Bone marrow (tissue), 2 donors: ENCODE results near the gene LAGE3.
"Not testable (repeated sequence)": the region's sequence is repeated elsewhere in the genome, so short reads cannot be mapped to it uniquely, and the experiment has no call there.

Source experiments
- DNase-seq, 2 donors: peaks; one replicate each; lab custom pipeline; 2025; lab: John Stamatoyannopoulos, UW

The LAGE3 gene

GRCh38 chrX:154502098-154502497 is 23.0 kb upstream of the LAGE3 start:
- no peak for DNase-seq

DNA sequence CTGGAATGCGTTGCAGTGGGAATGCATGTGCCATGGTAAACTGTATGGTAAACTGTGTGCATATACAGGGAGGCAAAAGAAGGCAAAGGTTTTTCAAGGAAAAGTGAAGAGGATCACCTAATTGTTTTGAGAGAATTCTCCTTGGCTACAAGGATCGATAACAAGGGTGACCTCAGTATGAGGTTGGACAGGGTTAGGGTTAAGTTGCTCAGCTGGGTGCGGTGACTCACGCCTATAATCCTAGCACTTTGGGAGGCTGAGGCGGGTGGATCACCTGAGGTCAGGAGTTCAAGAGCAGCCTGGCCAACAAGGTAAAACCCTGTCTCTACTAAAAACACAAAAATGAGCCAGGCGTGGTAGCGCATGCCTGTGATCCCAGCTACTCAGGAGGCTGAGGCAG is 22.3 kb upstream of the LAGE3 start:
- DNase-seq, result not testable (repeated sequence)

DNA sequence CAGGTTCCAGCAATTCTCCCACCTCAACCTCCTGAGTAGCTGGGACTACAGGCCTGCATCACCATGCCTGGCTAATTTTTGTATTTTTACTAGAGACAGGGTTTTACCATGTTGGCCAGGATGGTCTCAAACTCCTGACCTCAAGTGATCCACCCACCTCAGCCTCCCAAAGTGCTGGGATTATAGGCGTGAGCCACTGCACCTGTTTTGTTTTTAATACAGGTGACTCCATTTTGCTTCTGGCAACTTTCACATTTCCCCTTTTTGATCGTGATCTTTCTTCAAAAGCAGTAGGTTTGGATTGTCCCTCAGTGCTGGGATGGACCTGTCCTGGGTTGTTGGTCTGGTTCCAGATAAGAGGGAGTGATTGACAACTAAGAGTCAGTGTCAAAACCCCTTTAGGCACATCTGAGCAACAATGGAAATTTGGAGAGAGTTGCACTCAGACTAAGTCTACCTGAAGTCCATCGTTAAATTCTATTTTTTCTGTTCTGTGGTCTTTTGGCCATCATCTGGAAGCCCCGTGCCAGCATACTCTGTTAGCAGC is 17.6 kb upstream of the LAGE3 start:
- DNase-seq, result not testable (repeated sequence)

DNA sequence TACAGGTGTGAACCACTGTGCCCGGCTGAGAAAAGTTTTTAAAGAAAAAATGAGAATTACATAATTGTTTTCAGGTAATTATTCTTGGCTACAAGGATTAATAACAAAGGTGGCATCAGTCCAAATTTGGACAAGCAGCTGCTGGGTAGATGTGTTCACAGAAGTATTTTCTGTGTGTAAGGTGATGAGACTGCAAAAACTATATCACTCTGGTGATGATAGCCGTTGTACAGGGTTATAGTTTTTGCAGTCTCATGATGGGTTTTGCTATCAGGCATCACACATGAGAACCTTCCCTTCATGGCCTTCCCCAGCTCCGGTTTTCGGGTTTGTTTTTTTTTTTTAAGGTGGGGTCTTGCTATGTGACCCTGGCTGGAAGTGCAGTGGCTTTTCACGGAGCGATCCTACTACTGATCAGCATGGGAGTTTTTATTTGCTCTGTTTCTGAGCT is 16.4 kb upstream of the LAGE3 start:
- no peak for DNase-seq

DNA sequence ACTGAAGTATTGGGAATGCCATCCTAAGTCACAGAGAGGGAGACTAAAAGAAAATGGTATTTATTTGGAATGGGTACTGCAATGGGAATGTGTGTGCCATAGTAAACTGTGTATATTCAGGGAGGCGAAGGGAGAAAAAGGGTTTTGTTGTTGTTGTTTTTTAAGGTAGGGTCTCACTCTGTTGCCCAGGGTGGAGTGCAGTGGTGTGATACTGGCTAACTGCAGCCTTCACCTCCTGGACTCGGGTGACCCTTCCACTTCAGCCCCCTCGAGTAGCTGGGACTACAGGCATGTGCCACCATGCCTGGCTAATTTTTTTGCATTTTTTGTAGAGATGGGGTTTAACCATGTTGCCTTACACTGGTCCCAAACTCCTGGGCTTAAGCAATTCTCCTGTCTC is 15.6 kb upstream of the LAGE3 start:
- DNase-seq, result no peak

DNA sequence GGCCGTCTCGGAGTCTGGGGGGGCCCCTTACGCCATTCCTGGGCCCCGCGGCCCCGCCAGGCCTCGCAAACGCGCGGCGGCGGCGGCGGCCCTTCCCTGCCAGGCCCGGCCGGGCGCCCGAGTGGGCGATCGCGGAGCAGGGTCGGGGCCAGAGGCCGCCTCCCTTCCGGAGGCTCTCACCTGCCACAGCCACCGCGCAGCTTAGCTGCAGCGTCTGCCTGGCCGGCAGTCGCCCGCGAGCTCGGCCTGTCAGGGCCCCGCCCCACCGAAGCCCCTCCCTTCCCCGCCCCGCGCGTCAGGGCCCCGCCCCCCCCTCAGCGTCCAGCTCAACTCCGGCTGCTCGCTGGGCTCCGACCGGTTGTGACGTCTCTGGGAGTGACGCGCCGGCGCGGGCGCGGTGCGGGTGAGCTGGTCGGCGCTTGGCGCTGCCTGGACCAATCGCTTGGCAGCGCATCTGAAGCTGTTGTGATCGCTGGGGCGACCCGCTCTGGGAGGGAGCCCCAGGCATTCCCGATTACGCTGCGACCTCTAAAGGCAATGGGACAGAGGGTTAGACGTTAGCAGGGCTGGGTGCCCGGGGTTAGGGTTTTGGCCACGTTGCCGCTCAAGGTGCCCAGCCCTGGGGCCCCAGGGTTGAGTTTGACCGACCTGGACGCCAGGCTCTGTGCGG is 11.5 kb upstream of the LAGE3 start, which contains the start of gene SLC10A3:
SLC10A3 (minus strand) TSS at position 216 of the 670 bp plus-strand sequence. CDS start 1,689 bp downstream, outside the sequence.
- DNase-seq, result peak; percentile 61 to 67

GRCh38 chrX:154490021-154490413 is 10.9 kb upstream of the LAGE3 start:
- peak in 1 of 2 donors; percentile 22 for DNase-seq

DNA sequence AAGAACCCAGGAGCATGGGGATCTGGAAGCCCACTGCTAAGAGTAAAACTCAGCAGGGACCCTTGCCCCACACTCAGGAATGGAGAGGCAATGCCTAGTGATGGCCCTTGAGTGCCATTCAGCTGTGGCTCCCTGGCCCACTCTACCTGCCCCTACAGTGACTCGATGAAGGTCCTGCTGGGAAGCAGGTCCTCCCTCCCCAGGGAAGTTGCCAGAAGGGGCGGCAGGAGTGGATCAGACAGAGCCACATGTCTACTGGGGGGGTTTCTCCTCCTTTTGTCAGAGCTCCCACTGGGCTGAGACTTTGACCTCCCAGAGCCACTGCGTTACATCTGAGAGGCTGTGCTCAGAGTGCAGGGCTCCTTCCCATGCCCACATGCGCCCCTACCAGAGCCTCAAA is 10.1 kb upstream of the LAGE3 start:
- DNase-seq, result no peak

DNA sequence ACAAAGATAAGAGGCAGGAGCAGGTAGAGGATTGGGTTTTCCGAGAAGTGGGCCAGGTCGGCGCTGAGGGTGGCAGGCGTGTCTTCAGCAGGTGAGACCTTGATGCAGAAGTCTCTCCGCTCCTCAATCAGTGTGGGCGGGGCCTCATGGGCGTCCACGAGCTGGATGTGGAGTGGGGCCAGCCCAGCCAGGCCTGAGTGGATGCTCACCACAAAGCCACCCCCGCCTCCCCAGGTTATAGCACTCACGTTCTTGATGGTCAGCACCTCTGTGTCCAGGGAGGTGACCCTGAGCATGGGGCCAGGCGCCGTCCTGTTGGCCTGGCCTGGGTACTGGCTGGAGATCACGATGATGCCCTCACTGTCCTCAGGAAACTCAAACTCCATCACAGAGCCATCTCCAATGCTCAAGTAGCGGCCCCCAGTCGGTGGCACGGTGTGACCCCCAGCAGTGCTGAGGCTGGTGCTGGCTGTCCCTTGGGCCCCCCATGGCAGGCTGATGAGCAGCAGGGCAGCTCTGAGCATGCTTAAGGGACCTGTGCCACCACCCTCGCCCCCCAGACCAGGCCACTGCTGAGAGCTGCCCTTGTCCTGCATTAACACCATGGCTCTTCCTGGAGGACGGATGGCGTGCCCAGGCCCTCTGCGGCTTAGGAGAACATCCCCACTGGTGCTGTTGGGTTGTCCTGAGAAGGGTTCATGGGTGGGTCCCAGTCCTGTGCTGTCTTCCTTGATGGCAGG is 9.4 kb upstream of the LAGE3 start:
- no peak for DNase-seq

DNA sequence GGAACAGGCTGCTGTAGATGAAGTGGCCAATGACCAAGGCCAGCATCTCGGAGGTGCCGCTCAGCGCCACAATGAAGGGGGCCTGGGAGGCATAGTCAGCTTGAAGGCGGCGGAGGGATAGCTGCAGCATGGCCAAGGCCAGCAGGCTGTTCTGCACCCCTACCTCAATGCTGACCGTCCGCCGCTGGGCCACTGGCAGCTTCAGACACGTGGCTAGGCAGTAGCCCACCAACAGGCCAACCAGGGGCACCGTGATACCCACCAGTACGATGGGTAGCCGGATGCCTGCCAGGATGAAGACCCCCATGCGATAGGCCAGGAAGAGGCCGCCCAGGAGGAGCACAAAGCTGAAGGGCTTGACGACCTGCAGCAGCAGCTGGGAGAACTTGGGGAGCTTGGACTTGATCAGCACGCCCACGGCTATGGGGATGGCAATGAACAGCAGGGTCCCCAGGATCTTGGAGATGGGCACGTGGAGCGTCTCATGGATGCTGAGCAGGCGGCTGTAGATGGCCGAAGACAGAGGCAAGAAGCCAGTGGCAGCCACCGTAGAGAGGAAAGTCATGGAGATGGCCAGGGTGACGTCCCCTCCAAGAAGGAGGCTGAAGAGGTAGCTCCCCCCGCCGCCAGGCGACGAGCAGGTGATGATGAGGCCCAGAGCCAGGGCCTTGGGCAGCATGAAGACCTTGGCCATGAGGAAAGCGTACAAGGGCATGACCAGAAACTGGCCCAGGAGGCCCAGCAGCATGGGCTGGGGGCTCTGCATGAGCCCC is 8.6 kb upstream of the LAGE3 start:
- DNase-seq, result no peak

DNA sequence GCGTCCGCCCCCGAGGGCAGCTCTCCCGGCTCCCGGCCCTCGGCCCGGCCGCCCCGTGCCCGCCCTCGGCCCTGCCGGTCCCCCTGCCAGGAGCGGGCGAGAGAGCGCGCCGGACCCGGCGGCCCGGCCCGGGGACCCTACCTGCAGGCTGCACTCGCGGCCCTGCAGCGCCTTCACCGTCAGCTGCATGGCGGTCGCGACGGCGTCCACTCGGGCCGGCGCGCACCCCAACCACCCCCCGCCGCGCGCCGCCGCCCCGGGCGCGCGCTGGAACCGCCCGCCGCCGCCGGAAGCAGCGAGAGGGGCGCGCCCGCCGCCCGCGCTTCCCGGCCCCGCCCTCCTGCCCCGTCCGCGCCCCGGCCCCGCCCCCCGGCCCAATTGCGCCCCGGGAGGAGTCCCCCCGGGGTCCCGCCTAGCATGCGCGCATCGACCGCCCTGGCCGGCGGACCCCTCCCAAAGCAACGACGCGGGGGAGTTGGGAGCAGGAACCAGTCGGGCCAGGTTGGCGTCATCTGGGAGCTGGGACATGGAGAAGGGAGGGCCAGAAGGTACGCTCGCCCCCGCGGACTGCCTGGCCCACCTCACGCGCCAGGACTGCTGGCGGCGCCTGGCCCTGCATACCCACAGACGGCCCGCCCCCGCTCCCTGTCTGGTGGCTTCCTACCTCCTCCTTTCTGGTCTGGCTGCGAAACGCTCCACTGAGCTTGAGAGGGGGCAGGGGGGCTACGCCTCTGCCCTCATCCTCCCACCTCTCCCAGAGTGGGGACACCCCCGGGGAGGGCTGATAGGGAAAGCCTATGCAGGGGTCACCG is 7.5 kb upstream of the LAGE3 start, which contains the start of gene UBL4A:
UBL4A (minus strand) TSS at position 220 of the 812 bp plus-strand sequence; CDS start at position 189, 31 bp downstream.
- DNase-seq, result peak in 1 of 2 donors; percentile 10

DNA sequence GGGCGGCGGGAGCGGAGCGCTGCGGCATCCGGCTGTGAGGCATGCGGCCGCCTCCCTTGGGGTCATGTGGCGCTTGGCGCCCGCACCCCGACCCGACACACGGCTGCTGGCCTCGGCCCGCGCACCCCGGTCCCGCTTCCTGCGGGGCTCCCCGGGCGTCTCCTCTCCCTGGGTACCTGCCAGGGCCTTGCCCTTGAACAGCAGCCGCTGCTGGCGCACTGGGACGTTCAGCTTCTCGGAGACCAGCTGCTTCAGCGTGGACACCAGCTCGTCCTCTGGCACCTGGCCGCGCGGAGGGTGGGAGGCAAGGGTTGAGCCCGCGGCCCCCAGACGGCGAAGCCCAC is 6.9 kb upstream of the LAGE3 start:
- peak in 1 of 2 donors; percentile 10 for DNase-seq

GRCh38 chrX:154485150-154486051 is 6.3 kb upstream of the LAGE3 start:
- no peak for DNase-seq

- peak in 1 of 2 donors; percentile 1 for DNase-seq
These were observed 5.4 kb upstream of the LAGE3 start for GRCh38 chrX:154484255-154485149.

- DNase-seq, result no peak
These were observed 4.2 kb upstream of the LAGE3 start for GRCh38 chrX:154483325-154483724.

- DNase-seq, result no peak
These were observed 3.7 kb upstream of the LAGE3 start for GRCh38 chrX:154482786-154483185.

DNA sequence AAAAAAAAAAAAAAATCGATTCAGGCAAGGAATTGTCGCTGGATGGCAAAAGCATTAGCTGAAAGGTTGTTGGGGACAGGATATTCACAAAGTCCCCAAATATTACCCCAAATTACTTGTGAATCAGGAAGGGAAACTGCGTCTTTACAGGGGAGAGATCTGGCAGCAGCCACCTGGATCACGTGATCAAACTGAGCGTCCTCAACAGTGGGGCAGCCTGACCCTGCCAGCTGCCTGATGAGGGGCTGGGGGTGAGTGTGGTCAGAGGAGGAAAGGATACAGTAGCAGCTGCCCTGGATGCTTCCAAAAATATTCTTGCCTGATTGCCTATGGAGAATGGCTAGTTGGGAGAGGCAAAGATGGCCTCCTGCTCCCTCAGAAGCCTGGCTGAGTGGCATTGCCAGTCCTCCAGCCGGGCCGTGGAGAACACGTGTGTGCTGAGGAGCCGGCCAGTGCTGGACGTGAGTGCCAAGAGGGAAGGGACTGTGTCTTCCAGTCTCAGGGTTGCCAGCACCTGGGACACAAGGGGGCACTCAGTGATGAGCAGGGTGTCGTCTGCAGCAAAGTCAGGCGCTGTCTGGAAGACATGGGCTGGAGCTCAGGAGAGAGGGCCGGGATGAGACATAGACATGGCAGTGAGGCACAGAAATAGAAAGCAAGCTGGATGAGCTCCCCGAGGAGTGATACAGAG is 3.0 kb upstream of the LAGE3 start:
- DNase-seq, result no peak

DNA sequence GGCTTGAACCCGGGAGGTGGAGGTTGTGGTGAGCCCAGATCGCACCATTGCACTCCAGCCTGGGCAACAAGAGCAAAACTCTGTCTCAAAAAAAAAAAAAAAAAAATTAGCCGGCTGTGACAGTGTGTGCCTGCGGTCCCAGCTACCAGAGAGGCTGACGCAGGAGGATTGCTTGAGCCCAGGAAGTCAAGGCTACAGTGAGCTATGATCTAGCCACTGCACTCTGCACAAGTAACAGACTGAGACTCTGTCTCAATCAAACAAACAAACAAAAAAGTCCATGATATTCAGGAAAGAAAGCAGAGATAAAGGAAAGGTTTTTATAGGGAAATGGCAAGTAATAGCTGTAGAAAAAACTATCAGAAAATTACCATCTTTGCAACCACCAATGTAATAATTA is 2.1 kb upstream of the LAGE3 start:
- no peak for DNase-seq
